ENCODE results near the gene CBX1. TPM values are rescaled to one million over a fixed set of nuclear protein-coding genes. Genes with fewer than 3 reads are reported as not detected.

Gene CBX1
- total RNA-seq, 1 donor from 2014 or later, result 78.6 TPM

- peak; percentile 10 for TF ChIP-seq CTCF (IDR thresholded peaks at IDR 0.05; ENCODE audit: insufficient read depth, low read length, poor library complexity, severe bottlenecking)
- Histone ChIP-seq H3K27me3 (ENCODE audit: control insufficient read depth, insufficient read depth, low read length) (no peaks in the 10 kb centered on the region), H3K36me3 (ENCODE audit: control insufficient read depth, insufficient read depth, low read length) (no peaks in the 10 kb centered on the region), H3K4me3 (ENCODE audit: low read depth, low read length) (peak overlapping the region; percentile 25)
- DNase-seq (ENCODE audit: low read depth), result no peak
Observed at GRCh38 chr17:48023400-48024148, 77.7 kb downstream of the CBX1 start.

GRCh38 chr17:48022901-48023300 is 78.4 kb downstream of the CBX1 start:
- no peak overlapping the region for H3K4me3 ChIP-seq (ENCODE audit: low read depth, low read length)
- H3K36me3 ChIP-seq (ENCODE audit: control insufficient read depth, insufficient read depth, low read length), result no peaks in the 10 kb centered on the region
- H3K27me3 ChIP-seq (ENCODE audit: control insufficient read depth, insufficient read depth, low read length), result no peaks in the 10 kb centered on the region
- no peak for TF ChIP-seq CTCF (IDR thresholded peaks at IDR 0.05; ENCODE audit: insufficient read depth, low read length, poor library complexity, severe bottlenecking)
- no peak for DNase-seq (ENCODE audit: low read depth)

- no peaks in the 10 kb centered on the region for H3K27me3 ChIP-seq (ENCODE audit: control insufficient read depth, insufficient read depth, low read length)
- no peak for TF ChIP-seq CTCF (IDR thresholded peaks at IDR 0.05; ENCODE audit: insufficient read depth, low read length, poor library complexity, severe bottlenecking)
- DNase-seq (ENCODE audit: low read depth), result no peak
- no peak overlapping the region for H3K4me3 ChIP-seq (ENCODE audit: low read depth, low read length)
- H3K36me3 ChIP-seq (ENCODE audit: control insufficient read depth, insufficient read depth, low read length), result no peaks in the 10 kb centered on the region
Observed at GRCh38 chr17:48021934-48022333, 79.3 kb downstream of the CBX1 start.

Other genes with a start within 250 kb of the CBX1 start
- 2.2 and 5.1 TPM in 2 replicates for gene SP2, start 205.2 kb downstream of the CBX1 start, total RNA-seq
- gene PNPO, start 159.9 kb downstream of the CBX1 start, total RNA-seq, result 39.7 and 43.5 TPM in 2 replicates
- gene PRR15L, start 143.6 kb downstream of the CBX1 start, total RNA-seq, result 0.27 and 0.92 TPM in 2 replicates
- 95.1 and 110 TPM in 2 replicates for gene CDK5RAP3, start 130.4 kb downstream of the CBX1 start, total RNA-seq
- 3.3 and 3.7 TPM in 2 replicates for gene COPZ2, start 63.7 kb downstream of the CBX1 start, total RNA-seq
- 228 TPM in 2 replicates for gene NFE2L1, start 53.1 kb downstream of the CBX1 start, total RNA-seq
- 18.1 and 24.7 TPM in 2 replicates for gene SNX11, start 6.3 kb upstream of the CBX1 start, total RNA-seq

Data from kidney epithelial cell (primary cell).